ENCODE results near the gene LGR6.

LGR6 gene

DNA sequence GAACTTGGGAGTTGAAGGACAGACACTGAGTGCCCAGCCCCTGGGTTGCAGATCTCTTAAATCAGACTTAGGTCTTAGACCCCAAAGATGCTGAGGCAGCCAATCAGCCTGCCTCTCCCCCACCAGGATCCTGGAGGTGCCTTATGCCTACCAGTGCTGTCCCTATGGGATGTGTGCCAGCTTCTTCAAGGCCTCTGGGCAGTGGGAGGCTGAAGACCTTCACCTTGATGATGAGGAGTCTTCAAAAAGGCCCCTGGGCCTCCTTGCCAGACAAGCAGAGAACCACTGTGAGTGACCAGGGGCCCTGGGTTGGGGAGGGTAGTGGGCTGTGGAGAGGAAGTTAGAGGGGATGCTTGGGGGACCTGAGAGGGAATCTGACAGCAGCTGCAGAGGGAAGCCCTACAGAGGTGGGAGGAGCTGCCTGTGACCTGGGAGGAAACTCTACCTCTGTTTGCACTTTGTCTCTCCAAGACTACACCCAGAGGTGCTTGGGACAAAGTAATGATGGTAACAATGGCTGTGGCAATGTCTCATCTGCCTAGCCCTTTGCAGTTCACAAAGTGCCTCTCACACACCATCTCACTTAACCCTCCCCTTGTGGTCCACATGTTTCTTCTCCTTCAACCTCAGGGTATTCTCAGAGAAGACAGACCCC lies 116.6 kb downstream of the LGR6 start:
- in situ Hi-C loops (cut with MboI; ENCODE audit: low sequenced_read_pairs), result loop anchor here (10.0 kb wide), 1 partner anchor 115 kb away; the partner anchor contains the start of gene LGR6

- in situ Hi-C loops (cut with MboI; ENCODE audit: low sequenced_read_pairs), result loop anchor here (10.0 kb wide), 1 partner anchor 116 kb away; the partner anchor contains the start of gene LGR6
These were observed 117.1 kb downstream of the LGR6 start for GRCh38 chr1:202310746-202311145.

DNA sequence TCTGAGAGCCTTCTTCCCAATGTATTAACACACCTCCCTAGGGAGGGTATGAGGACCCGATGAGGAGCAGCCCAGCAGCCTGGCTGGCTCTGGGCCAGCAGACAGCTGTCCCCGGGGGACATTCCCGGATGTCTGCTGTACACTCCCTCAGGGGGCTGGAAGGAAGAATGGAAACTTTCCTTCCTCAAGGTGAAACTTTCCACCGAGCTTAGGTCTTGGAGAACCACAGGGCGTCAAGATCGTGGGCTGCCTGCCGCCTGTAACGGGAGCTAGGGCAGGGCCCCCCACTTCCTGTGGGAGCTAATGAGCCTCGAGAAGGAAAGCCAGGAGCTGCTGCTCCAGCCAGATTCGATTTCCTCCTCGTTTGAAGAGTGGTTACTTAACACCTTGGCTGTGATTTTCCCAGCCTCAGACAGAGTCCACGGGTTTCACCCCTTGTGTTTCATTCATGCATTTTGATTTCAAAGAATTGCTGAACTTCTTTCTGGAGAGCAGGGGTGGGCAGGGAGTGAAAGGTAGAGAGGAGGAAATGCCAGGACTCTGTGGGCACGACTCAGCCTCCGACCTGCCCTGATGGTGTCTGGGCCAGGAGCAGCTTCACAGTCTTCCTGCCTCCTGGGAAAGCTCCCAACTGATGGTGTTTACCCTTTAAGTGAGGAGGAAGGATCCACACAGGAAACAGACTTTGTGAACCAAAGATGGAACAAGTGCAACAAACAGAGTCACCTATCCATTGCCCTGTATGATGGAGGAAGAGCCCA lies 118.5 kb downstream of the LGR6 start:
- in situ Hi-C loops (cut with MboI; ENCODE audit: low sequenced_read_pairs), result loop anchor here (10.0 kb wide), 1 partner anchor 117 kb away; the partner anchor contains the start of gene LGR6

DNA sequence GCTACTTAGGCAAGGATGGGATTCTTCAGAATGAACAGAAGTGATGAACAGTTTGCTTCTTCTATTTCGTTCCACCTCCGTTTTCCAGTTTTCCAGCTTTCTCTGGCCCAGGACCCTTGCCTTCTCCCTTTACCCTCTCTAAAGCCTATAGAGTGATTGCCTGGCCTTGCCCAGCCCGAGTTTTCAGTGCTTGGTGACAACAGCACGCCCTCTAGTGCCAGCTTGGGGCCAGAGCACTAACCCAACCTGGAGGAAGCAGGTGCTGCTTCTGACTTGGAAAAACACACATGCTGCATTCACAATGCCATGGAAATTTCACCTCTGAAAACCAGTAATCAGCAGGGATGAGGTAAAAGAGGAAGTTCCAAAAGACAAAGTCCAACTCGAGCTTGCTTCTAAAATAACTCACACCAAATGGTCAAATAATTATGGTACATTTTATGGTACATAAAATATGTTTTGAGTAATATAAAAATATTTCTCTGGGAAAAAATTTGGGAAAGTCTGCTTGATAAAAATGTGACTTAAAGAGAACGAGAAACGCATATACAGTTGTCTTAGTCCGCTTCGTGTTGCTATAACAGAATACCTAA lies 122.1 kb downstream of the LGR6 start:
- in situ Hi-C loops (cut with MboI; ENCODE audit: low sequenced_read_pairs), result loop anchor here (10.0 kb wide), 1 partner anchor 121 kb away; the partner anchor contains the start of gene LGR6

GRCh38 chr1:202316186-202316585 lies 122.6 kb downstream of the LGR6 start:
- in situ Hi-C loops (cut with MboI; ENCODE audit: low sequenced_read_pairs), result loop anchor here (10.0 kb wide), 1 partner anchor 121 kb away; the partner anchor contains the start of gene LGR6

GRCh38 chr1:202317941-202318925 lies 124.6 kb downstream of the LGR6 start:
- in situ Hi-C loops (cut with MboI; ENCODE audit: low sequenced_read_pairs), result loop anchor here (10.0 kb wide), 1 partner anchor 123 kb away; the partner anchor contains the start of gene LGR6

DNA sequence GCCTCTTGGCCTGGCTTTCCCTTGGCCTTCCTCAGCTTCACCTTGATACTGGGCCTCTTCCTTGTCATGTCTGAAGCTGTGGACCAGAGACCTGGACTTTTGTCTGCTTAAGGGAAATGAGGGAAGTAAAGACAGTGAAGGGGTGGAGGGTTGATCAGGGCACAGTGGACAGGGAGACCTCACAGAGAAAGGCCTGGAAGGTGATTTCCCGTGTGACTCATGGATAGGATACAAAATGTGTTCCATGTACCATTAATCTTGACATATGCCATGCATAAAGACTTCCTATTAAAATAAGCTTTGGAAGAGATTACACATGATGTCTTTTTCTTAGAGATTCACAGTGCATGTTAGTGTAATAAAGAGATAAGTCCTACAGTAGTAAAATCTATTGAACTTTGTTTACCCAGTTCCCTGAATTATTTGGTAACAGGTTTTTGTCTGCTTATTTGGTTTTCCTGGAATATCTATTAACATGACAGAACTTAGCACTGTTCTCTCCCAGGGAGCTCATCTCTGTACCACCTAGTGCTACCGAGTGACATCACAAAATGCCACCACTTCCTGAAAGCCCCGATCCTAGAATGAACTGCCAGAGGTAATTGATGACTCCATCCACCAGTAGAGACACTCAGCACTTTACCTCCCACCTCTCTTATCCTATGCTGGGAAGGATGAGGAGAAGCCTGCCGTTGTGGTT lies 125.9 kb downstream of the LGR6 start:
- in situ Hi-C loops (cut with MboI; ENCODE audit: low sequenced_read_pairs), result loop anchor here (10.0 kb wide), 1 partner anchor 125 kb away; the partner anchor contains the start of gene LGR6

- in situ Hi-C loops (cut with MboI; ENCODE audit: low sequenced_read_pairs), result no loop called here
These were observed 126.4 kb downstream of the LGR6 start for GRCh38 chr1:202320081-202320405.

DNA sequence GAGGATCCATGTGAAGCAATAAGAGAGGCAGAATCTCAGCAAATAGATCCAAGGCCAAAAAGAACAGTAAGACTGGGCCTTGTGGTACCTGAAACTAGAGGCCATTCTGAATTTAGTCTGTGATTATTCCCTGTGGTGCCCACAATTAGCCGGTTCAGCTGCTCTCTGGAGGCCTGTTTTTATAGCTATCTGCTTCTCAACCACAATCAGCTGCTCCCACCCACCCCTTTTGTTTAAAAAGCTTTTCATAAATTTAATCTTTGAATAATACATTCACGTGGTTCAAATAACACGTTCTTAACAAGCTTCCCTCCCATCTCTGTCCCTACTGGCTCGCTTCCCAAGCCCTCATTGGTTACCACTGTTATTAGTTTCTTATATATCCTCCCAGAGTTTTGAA lies 130.1 kb downstream of the LGR6 start:
- in situ Hi-C loops (cut with MboI; ENCODE audit: low sequenced_read_pairs), result no loop called here

- in situ Hi-C loops (cut with MboI; ENCODE audit: low sequenced_read_pairs), result no loop called here
These were observed 131.0 kb downstream of the LGR6 start for GRCh38 chr1:202324646-202325045.

DNA sequence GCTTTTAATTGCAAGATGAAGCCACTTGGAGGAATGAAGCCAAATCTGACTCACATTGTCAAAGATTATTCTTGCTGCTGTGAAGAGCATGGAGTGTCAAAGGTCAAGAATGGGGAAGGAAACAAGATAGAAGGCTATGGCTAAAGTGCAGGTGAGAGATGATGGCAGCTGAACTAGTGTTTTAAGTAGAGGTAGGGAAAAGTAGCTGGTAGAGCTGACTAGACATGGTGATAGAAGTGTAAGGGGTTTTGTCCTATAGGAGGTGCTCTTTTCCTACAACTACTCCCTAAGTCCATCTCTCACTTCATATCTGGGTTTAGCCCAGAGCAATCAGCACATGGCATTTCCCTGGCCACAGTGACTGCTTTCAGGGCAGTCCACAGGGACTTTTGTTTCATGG lies 136.3 kb downstream of the LGR6 start:
- in situ Hi-C loops (cut with MboI; ENCODE audit: low sequenced_read_pairs), result no loop called here

GRCh38 chr1:202333861-202334260 lies 140.3 kb downstream of the LGR6 start:
- in situ Hi-C loops (cut with MboI; ENCODE audit: low sequenced_read_pairs), result no loop called here

DNA sequence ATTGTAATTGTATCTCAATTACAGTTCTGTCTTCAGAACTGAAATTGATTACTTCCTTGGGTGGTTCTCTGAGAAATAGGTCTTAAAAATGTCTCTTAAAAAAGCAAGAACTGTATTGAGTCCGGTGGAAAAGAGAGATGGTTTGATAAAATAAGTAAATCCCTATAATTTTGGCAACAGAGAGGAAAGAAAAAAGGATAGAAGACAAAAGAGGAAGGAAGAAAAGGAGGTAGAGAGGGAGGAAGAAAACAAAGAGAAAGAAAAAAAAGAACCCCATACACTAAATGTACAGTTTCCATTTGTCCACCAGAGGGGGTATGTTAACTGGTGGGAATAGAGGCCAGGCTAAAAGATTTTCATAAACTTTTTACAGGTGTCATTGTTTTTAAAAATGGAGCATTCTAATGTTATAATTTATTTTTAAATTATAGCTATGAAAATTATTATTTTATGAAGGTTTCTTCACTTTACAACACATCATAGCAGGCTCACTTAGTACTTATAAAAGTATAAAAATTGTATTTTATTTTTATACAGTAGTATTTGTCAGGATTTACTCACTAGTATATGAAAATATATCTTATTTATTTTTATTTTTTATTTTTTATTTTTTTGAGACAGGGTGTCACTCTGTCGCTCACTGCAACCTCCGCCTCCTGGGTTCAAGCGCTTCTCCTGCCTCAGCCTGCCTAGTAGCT lies 150.2 kb downstream of the LGR6 start:
- in situ Hi-C loops (cut with MboI; ENCODE audit: low sequenced_read_pairs), result no loop called here

- in situ Hi-C loops (cut with MboI; ENCODE audit: low sequenced_read_pairs), result no loop called here
These were observed 154.5 kb downstream of the LGR6 start for GRCh38 chr1:202348005-202348508.

- in situ Hi-C loops (cut with MboI; ENCODE audit: low sequenced_read_pairs), result no loop called here
These were observed 155.1 kb downstream of the LGR6 start, which contains the start of gene PPP1R12B for GRCh38 chr1:202348509-202349205. Gene PPP1R12B (plus strand): TSS chr1:202348699. CDS start chr1:202348852, 153 bp downstream.

GRCh38 chr1:202349206-202349928 lies 155.8 kb downstream of the LGR6 start:
- in situ Hi-C loops (cut with MboI; ENCODE audit: low sequenced_read_pairs), result no loop called here

GRCh38 chr1:202351725-202352124 lies 158.1 kb downstream of the LGR6 start:
- in situ Hi-C loops (cut with MboI; ENCODE audit: low sequenced_read_pairs), result no loop called here

Measured in HL-60/S4 (cell line).